Left renal cortex interstitium (tissue), 4 donors: ENCODE data around the gene VTI1A. TPM values are rescaled to one million over a fixed set of nuclear protein-coding genes. Genes with fewer than 3 reads are reported as not detected.
"Not testable (repeated sequence)": the region's sequence is repeated elsewhere in the genome, so short reads cannot be mapped to it uniquely, and the experiment has no call there.

ENCODE experiments used
- DNase-seq, 4 donors: peaks; one replicate each; pipeline ENCODE4 v3.0.0-alpha.2; 2013; ENCODE audit warnings: low read depth in 4 of 4, low spot score in 2 of 4, missing footprints in 1 of 4
- polyA plus RNA-seq, 4 donors: library from polyadenylated mRNA; unstranded; fragments of 120-200 nt; gene quantifications; one replicate each; pipeline ENCODE4 v1.2.1, GENCODE V29; 2013; ENCODE audit not compliant: insufficient read length in 4 of 4

VTI1A gene
- polyA plus RNA-seq, 4 donors: 20.8 to 24.5 (median 22.1) TPM

- no peak for DNase-seq
These were observed 89.6 kb downstream of the VTI1A start for GRCh38 chr10:112536663-112537062.

GRCh38 chr10:112538168-112538567 lies 91.2 kb downstream of the VTI1A start:
- no peak for DNase-seq

- DNase-seq: no peak
These were observed 92.3 kb downstream of the VTI1A start for GRCh38 chr10:112539340-112539739.

- DNase-seq: not testable (repeated sequence)
These were observed 95.8 kb downstream of the VTI1A start for GRCh38 chr10:112542823-112543222.

- no peak for DNase-seq
These were observed 99.5 kb downstream of the VTI1A start for GRCh38 chr10:112546474-112546873.

- no peak for DNase-seq
These were observed 101.7 kb downstream of the VTI1A start for GRCh38 chr10:112548535-112549276.

- no peak for DNase-seq
These were observed 105.6 kb downstream of the VTI1A start for GRCh38 chr10:112552593-112553110.

GRCh38 chr10:112553315-112553714 lies 106.3 kb downstream of the VTI1A start:
- no peak for DNase-seq

GRCh38 chr10:112554263-112554662 lies 107.2 kb downstream of the VTI1A start:
- no peak for DNase-seq

GRCh38 chr10:112557197-112557596 lies 110.2 kb downstream of the VTI1A start:
- DNase-seq: no peak

- DNase-seq: no peak
These were observed 111.6 kb downstream of the VTI1A start for GRCh38 chr10:112558476-112559142.

- DNase-seq: no peak
These were observed 112.3 kb downstream of the VTI1A start for GRCh38 chr10:112559349-112559748.

- DNase-seq: no peak
These were observed 115.1 kb downstream of the VTI1A start for GRCh38 chr10:112562122-112562521.

- no peak for DNase-seq
These were observed 116.0 kb downstream of the VTI1A start for GRCh38 chr10:112562809-112563663.

GRCh38 chr10:112564337-112564736 lies 117.3 kb downstream of the VTI1A start:
- DNase-seq: no peak

- DNase-seq: peak; percentile 17 to 64 (median 43)
These were observed 118.5 kb downstream of the VTI1A start for GRCh38 chr10:112565434-112566053.

- DNase-seq: no peak
These were observed 123.6 kb downstream of the VTI1A start for GRCh38 chr10:112570585-112570984.

GRCh38 chr10:112579578-112579977 lies 132.6 kb downstream of the VTI1A start:
- no peak for DNase-seq

GRCh38 chr10:112580267-112580666 lies 133.3 kb downstream of the VTI1A start:
- no peak for DNase-seq

- no peak for DNase-seq
These were observed 134.9 kb downstream of the VTI1A start for GRCh38 chr10:112581921-112582320.
